CD4-positive, CD25-positive, alpha-beta regulatory T cell (primary cell): ENCODE measurements around the gene AFF3. TPM values are rescaled to one million over a fixed set of nuclear protein-coding genes. Genes with fewer than 3 reads are reported as not detected.
"Not testable (repeated sequence)": the region's sequence is repeated elsewhere in the genome, so short reads cannot be mapped to it uniquely, and the experiment has no call there.

Experiments used
- ATAC-seq, 2 donors: fragments of 150-1000 bp; cut with Tn5 transposase; one replicate each; pipeline ENCODE4 v1.10.0; 2021; ENCODE audit warnings: low read depth in 2 of 2, moderate number of reproducible peaks in 2 of 2, moderate library complexity in 1 of 2
- DNase-seq, 3 donors: peaks; one replicate each; pipeline versions ENCODE4 v3.0.0 to v3.0.0-alpha.2; 2012 to 2022; ENCODE audit warnings: mixed read lengths in 1 of 3
- H3K27ac ChIP-seq: one replicate; pipeline ENCODE4 v1.7.0; 2013; ENCODE audit warnings: mild to moderate bottlenecking, low read length; ENCODE audit not compliant: insufficient read depth, poor library complexity, severe bottlenecking
- H3K27me3 ChIP-seq: one replicate; pipeline ENCODE4 v1.7.0; 2013; ENCODE audit warnings: low read length; ENCODE audit not compliant: control insufficient read depth, insufficient read depth
- H3K36me3 ChIP-seq: one replicate; pipeline ENCODE4 v1.7.0; 2013; ENCODE audit warnings: mild to moderate bottlenecking, low read length, moderate library complexity; ENCODE audit not compliant: control insufficient read depth, insufficient read depth
- H3K4me1 ChIP-seq: 2 replicates; pipeline ENCODE4 v1.7.0; 2013; ENCODE audit warnings: mild to moderate bottlenecking, low read length; ENCODE audit not compliant: insufficient read depth, control insufficient read depth, poor library complexity, severe bottlenecking
- H3K4me3 ChIP-seq: one replicate; pipeline ENCODE4 v1.7.0; 2013; ENCODE audit warnings: low read depth, mild to moderate bottlenecking, low read length, moderate library complexity
- H3K9me3 ChIP-seq, 2 experiments: 1 replicate in 1 of 2; 2 replicates in 1 of 2; pipeline ENCODE4 v1.7.0; 2013; ENCODE audit warnings: low read length in 2 of 2, mild to moderate bottlenecking in 1 of 2, moderate library complexity in 1 of 2; ENCODE audit not compliant: control insufficient read depth in 2 of 2
- H3K27ac Mint-ChIP-seq, 3 donors: one replicate each; pipeline ENCODE4 v1.8.0; 2020 to 2022; ENCODE audit warnings: mild to moderate bottlenecking in 3 of 3, mixed read lengths in 3 of 3, moderate library complexity in 2 of 3
- H3K27me3 Mint-ChIP-seq: one replicate; pipeline ENCODE4 v1.8.0; 2022; ENCODE audit warnings: mild to moderate bottlenecking, mixed read lengths
- H3K36me3 Mint-ChIP-seq: one replicate; pipeline ENCODE4 v1.8.0; 2020; ENCODE audit warnings: mixed read lengths
- H3K4me1 Mint-ChIP-seq, 4 donors: one replicate each; pipeline ENCODE4 v1.8.0; 2020 to 2022; ENCODE audit warnings: mixed read lengths in 4 of 4, mild to moderate bottlenecking in 1 of 4
- H3K4me3 Mint-ChIP-seq, 4 donors: one replicate each; pipeline ENCODE4 v1.8.0; 2020 to 2022; ENCODE audit warnings: mild to moderate bottlenecking in 4 of 4, mixed read lengths in 4 of 4, moderate library complexity in 3 of 4
- H3K9me3 Mint-ChIP-seq, 7 donors: one replicate each; pipeline ENCODE4 v1.8.0; 2020 to 2022; ENCODE audit warnings: mixed read lengths in 7 of 7, mild to moderate bottlenecking in 3 of 7, moderate library complexity in 2 of 7
- polyA plus RNA-seq, 4 donors: library from polyadenylated mRNA; unstranded; fragments of 300-500 nt; fragmentation: Illumina TruSeq; gene quantifications; one replicate each; pipeline ENCODE4 v1.2.3, GENCODE V29; 2021
- total RNA-seq: library from RNA; stranded (reverse); gene quantifications from one replicate; pipeline ENCODE4 v1.2.3, GENCODE V29; 2022

The AFF3 gene
- total and polyA plus RNA-seq, 5 donors from 2014 or later = 0.82 to 10.1 (median 4.2) TPM

GRCh38 chr2:99672766-99673350 lies 469.5 kb downstream of the AFF3 start:
- Mint-ChIP-seq H3K27ac (no peak overlapping the region), H3K4me1 (no peaks in the 10 kb centered on the region), H3K4me3 (no peak overlapping the region), H3K27me3 (no peaks in the 10 kb centered on the region), H3K9me3 (peaks cover 0 to 2% (median 0%) of the 10 kb centered on the region in 7 donors), H3K36me3 (peaks cover 11% of the 10 kb centered on the region)
- Histone ChIP-seq H3K36me3 (no peaks in the 10 kb centered on the region), H3K27me3 (no peaks in the 10 kb centered on the region), H3K4me3 (no peak overlapping the region), H3K27ac (no peak overlapping the region), H3K4me1 (no peaks in the 10 kb centered on the region), H3K9me3 (no peaks in the 10 kb centered on the region)
- DNase-seq (no peak), ATAC-seq (no peak)

DNA sequence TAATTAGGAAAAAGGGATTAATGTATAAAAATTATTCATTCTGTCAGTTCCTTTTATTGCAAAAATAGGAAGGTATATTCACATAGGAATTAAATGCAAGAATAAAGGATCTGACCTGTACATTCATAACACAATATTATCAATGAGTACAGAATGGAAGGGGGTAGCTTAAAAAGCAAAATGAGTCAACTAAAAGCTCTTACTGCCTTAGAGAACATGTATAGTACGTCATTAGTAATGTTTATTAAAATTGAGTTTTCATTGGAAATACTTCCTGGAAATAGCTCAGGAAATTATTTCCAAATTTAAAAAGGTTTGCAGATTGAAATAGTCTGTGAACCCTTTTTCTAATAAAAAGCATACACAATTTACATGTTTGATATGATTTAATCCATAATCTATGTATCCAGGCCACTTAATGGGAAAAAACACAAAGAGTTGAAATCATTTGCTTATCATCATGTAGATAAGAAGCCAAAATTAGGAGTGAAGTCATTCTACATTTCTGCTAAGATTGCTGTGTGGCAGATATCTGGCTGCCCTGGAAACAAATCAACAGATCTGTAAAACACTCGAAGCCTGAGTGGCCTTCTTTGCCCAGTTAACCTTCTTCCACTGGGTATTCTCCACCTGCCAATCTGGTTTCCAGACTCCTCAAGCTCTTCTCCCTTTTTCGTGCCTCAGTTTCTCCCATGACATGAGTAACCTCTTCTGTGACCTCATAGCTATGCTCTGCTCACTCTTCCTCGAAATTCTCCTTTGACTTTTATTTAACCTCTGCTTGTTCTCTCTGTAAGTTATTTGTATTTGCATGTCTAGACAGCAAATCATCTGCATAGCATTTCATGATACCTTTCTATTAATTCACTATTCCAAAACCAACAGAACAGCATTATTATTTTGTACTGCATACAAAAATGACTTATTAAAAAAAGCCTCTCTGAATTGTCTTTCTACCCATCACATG lies 471.3 kb downstream of the AFF3 start:
- Histone ChIP-seq H3K9me3 (no peaks in the 10 kb centered on the region), H3K36me3 (no peaks in the 10 kb centered on the region), H3K27ac (no peak overlapping the region), H3K4me3 (no peak overlapping the region), H3K27me3 (no peaks in the 10 kb centered on the region), H3K4me1 (no peaks in the 10 kb centered on the region)
- Mint-ChIP-seq H3K27me3 (no peaks in the 10 kb centered on the region), H3K36me3 (peaks cover 15% of the 10 kb centered on the region), H3K4me1 (no peaks in the 10 kb centered on the region), H3K27ac (no peak overlapping the region), H3K4me3 (no peak overlapping the region), H3K9me3 (peaks cover 0 to 2% (median 0%) of the 10 kb centered on the region in 7 donors)
- DNase-seq (no peak), ATAC-seq (no peak)

- Mint-ChIP-seq H3K27ac (no peak overlapping the region), H3K27me3 (no peaks in the 10 kb centered on the region), H3K4me3 (no peak overlapping the region), H3K9me3 (peaks cover 0 to 6% (median 0%) of the 10 kb centered on the region in 7 donors), H3K36me3 (peaks cover 25% of the 10 kb centered on the region), H3K4me1 (no peaks in the 10 kb centered on the region)
- H3K27ac ChIP-seq = no peak overlapping the region
- H3K27me3 ChIP-seq = no peaks in the 10 kb centered on the region
- no peaks in the 10 kb centered on the region for H3K4me1 ChIP-seq
- no peak overlapping the region for H3K4me3 ChIP-seq
- H3K9me3 ChIP-seq = no peaks in the 10 kb centered on the region
- ATAC-seq = no peak
- H3K36me3 ChIP-seq = no peaks in the 10 kb centered on the region
- DNase-seq = no peak
These were observed 476.1 kb downstream of the AFF3 start for GRCh38 chr2:99666256-99666655.

DNA sequence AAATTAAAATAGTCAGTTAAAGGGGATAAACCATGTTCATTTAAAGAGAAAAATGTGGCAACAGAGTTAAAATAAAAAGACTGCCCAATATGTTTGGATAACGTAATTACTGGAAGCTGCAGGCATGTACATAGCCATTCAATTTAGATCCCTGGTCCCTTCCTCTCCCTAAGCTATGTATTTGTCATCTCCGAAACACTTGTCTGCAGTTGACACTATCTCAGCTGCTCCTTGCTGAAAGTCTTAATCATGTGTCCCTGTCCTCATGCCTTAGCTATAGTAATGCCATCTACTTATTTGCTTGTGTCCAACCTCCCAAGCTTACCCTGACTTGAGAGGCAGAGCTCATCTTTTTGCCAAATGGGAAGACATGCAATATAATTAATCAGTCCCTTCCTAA lies 478.7 kb downstream of the AFF3 start:
- Histone ChIP-seq H3K9me3 (no peaks in the 10 kb centered on the region), H3K27me3 (no peaks in the 10 kb centered on the region), H3K4me3 (no peak overlapping the region), H3K36me3 (no peaks in the 10 kb centered on the region), H3K27ac (no peak overlapping the region), H3K4me1 (no peaks in the 10 kb centered on the region)
- no peak for ATAC-seq
- Mint-ChIP-seq H3K27me3 (no peaks in the 10 kb centered on the region), H3K9me3 (peaks cover 0 to 6% (median 0%) of the 10 kb centered on the region in 7 donors), H3K27ac (no peak overlapping the region), H3K4me3 (no peak overlapping the region), H3K4me1 (no peaks in the 10 kb centered on the region), H3K36me3 (peaks cover 23% of the 10 kb centered on the region)
- DNase-seq = no peak

DNA sequence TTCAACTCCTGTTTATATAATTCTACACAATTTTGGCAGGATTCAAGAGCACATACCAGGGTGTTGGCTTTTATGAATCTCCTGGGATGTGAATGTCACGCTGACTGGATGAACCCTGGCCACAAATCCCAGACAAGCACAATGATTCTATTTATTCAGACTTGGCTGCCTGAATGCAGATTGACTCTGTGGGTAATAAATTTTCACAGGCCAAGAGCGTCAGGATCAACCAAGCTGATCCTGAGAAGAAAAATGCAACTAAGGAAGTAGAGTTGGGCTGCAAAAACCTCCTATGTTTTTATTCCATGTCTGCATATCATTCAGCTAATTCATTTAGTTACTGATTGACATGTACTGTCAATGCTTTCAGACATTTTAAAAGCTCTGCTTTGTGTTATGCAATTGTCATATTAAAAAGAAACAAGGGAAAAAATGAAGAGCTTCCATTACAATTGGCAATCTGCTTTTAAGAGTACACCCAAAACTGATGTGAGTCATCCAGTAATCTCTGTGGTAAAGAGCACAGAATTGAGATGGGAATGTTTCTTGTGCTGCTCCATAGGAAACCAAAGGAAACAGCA lies 479.5 kb downstream of the AFF3 start:
- Histone ChIP-seq H3K36me3 (no peaks in the 10 kb centered on the region), H3K9me3 (no peaks in the 10 kb centered on the region), H3K27ac (no peak overlapping the region), H3K4me1 (no peaks in the 10 kb centered on the region), H3K4me3 (no peak overlapping the region), H3K27me3 (no peaks in the 10 kb centered on the region)
- H3K4me1 Mint-ChIP-seq = no peaks in the 10 kb centered on the region
- H3K36me3 Mint-ChIP-seq = peaks cover 26% of the 10 kb centered on the region
- H3K4me3 Mint-ChIP-seq = no peak overlapping the region
- H3K9me3 Mint-ChIP-seq = peaks cover 0 to 6% (median 0%) of the 10 kb centered on the region in 7 donors
- no peak for DNase-seq
- H3K27ac Mint-ChIP-seq = no peak overlapping the region
- no peak for ATAC-seq
- H3K27me3 Mint-ChIP-seq = no peaks in the 10 kb centered on the region

GRCh38 chr2:99661761-99662160 lies 480.6 kb downstream of the AFF3 start:
- H3K27ac ChIP-seq, H3K4me3 Mint-ChIP-seq, H3K9me3 ChIP-seq, ATAC-seq, DNase-seq, H3K27ac Mint-ChIP-seq, H3K27me3 Mint-ChIP-seq, H3K36me3 ChIP-seq, H3K4me1 ChIP-seq, H3K4me3 ChIP-seq, H3K4me1 Mint-ChIP-seq, H3K9me3 Mint-ChIP-seq, H3K27me3 ChIP-seq: not testable (repeated sequence)
- peaks cover 27% of the 10 kb centered on the region for H3K36me3 Mint-ChIP-seq

- no peak for DNase-seq
- H3K4me3 Mint-ChIP-seq = no peak overlapping the region
- Histone ChIP-seq H3K4me3 (no peak overlapping the region), H3K4me1 (no peaks in the 10 kb centered on the region), H3K9me3 (no peaks in the 10 kb centered on the region), H3K27me3 (no peaks in the 10 kb centered on the region), H3K27ac (no peak overlapping the region), H3K36me3 (no peaks in the 10 kb centered on the region)
- H3K4me1 Mint-ChIP-seq = no peaks in the 10 kb centered on the region
- peaks cover 0 to 6% (median 0%) of the 10 kb centered on the region in 7 donors for H3K9me3 Mint-ChIP-seq
- peaks cover 21% of the 10 kb centered on the region for H3K36me3 Mint-ChIP-seq
- H3K27ac Mint-ChIP-seq = no peak overlapping the region
- peaks cover 1% of the 10 kb centered on the region for H3K27me3 Mint-ChIP-seq
- ATAC-seq = no peak
These were observed 481.6 kb downstream of the AFF3 start for GRCh38 chr2:99660616-99661406.
